Vagina (tissue), 2 donors: ENCODE data around the gene LUZP1.

Experiments used
- POLR2A ChIP-seq, 2 donors: fragments of 450-650 bp; IDR thresholded peaks; one replicate each; pipeline ENCODE4 v1.6.1; 2017; ENCODE audit warnings: antibody characterized with exemption in 2 of 2, mild to moderate bottlenecking in 2 of 2, moderate library complexity in 2 of 2
- POLR2AphosphoS5 ChIP-seq, 2 donors: sonication (generic); formaldehyde crosslinking; IDR thresholded peaks; one replicate each; pipeline ENCODE4 v1.9.0; 2017; ENCODE audit warnings: antibody characterized with exemption in 2 of 2, mild to moderate bottlenecking in 2 of 2, low read depth in 1 of 2; ENCODE audit not compliant: insufficient read depth in 1 of 2
- TF ChIP-seq, protein P1 (sequence below), 3 experiments: fragments of 450-650 bp in 2 of 3; fragments of 200-600 bp in 1 of 3; sonication (generic) in 1 of 3; IDR thresholded peaks; one replicate each; pipeline ENCODE4 v1.5.1; 2017 to 2019; ENCODE audit warnings: antibody characterized with exemption in 3 of 3, mild to moderate bottlenecking in 2 of 3, moderate library complexity in 2 of 3

GRCh38 chr1:23100074-23100748, 68.4 kb downstream of the LUZP1 start:
- TF ChIP-seq, protein P1, sequence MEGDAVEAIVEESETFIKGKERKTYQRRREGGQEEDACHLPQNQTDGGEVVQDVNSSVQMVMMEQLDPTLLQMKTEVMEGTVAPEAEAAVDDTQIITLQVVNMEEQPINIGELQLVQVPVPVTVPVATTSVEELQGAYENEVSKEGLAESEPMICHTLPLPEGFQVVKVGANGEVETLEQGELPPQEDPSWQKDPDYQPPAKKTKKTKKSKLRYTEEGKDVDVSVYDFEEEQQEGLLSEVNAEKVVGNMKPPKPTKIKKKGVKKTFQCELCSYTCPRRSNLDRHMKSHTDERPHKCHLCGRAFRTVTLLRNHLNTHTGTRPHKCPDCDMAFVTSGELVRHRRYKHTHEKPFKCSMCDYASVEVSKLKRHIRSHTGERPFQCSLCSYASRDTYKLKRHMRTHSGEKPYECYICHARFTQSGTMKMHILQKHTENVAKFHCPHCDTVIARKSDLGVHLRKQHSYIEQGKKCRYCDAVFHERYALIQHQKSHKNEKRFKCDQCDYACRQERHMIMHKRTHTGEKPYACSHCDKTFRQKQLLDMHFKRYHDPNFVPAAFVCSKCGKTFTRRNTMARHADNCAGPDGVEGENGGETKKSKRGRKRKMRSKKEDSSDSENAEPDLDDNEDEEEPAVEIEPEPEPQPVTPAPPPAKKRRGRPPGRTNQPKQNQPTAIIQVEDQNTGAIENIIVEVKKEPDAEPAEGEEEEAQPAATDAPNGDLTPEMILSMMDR (IDR thresholded peaks at IDR 0.05), result peak in 1 of 3 experiments; percentile 20
- no peak for TF ChIP-seq POLR2A (IDR thresholded peaks at IDR 0.05)
- no peak for TF ChIP-seq POLR2AphosphoS5 (IDR thresholded peaks at IDR 0.05; ENCODE audit: insufficient read depth in 1 of 2, low read depth in 1 of 2)
